Activated CD4-positive, alpha-beta T cell treated with anti-CD3 and anti-CD28 coated beads, Interleukin-2, amount 50 U/mL, for 48 hours (primary cell): ENCODE measurements around the gene ANKRD63.
A peak's percentile ranks its signal among the peaks of the same experiment; 100 is the strongest.

Source experiments
- DNase-seq, 2 experiments: peaks; one replicate each; pipeline ENCODE4 v3.0.0-alpha.2; 2020

ANKRD63 gene

GRCh38 chr15:40282869-40283614 is at the start of gene ANKRD63:
Gene ANKRD63, minus strand, starts transcription at chr15:40283064. Its CDS starts 478 bp downstream, at chr15:40282586.
- no peak for DNase-seq

GRCh38 chr15:40332113-40332781 is 49.4 kb upstream of the ANKRD63 start:
- no peak for DNase-seq

GRCh38 chr15:40331637-40332036 is 48.8 kb upstream of the ANKRD63 start:
- DNase-seq, result no peak

GRCh38 chr15:40331026-40331425 is 48.2 kb upstream of the ANKRD63 start:
- no peak for DNase-seq

GRCh38 chr15:40330368-40330836 is 47.5 kb upstream of the ANKRD63 start:
- DNase-seq, result no peak

GRCh38 chr15:40329804-40330203 is 46.9 kb upstream of the ANKRD63 start:
- no peak for DNase-seq

GRCh38 chr15:40328751-40329150 is 45.9 kb upstream of the ANKRD63 start:
- no peak for DNase-seq

- no peak for DNase-seq
These were observed 45.3 kb upstream of the ANKRD63 start for GRCh38 chr15:40328176-40328575.

GRCh38 chr15:40327457-40327856 is 44.6 kb upstream of the ANKRD63 start:
- DNase-seq, result no peak

- no peak for DNase-seq
These were observed 42.8 kb upstream of the ANKRD63 start for GRCh38 chr15:40325700-40326099.

GRCh38 chr15:40325188-40325587 is 42.3 kb upstream of the ANKRD63 start:
- no peak for DNase-seq

GRCh38 chr15:40323953-40324937 is 41.4 kb upstream of the ANKRD63 start:
- peak; percentile 29 to 37 for DNase-seq

- DNase-seq, result peak; percentile 81 to 87
These were observed 40.5 kb upstream of the ANKRD63 start, which contains the start of gene INAFM2 for GRCh38 chr15:40323239-40323952. Gene INAFM2, plus strand, starts transcription at chr15:40323692. Its CDS starts 364 bp downstream, at chr15:40324056.

GRCh38 chr15:40322531-40323238 is 39.8 kb upstream of the ANKRD63 start:
- DNase-seq, result no peak

- peak; percentile 33 to 61 for DNase-seq
These were observed 38.1 kb upstream of the ANKRD63 start for GRCh38 chr15:40320931-40321371.

- DNase-seq, result no peak
These were observed 37.5 kb upstream of the ANKRD63 start for GRCh38 chr15:40320409-40320808.

- DNase-seq, result no peak
These were observed 34.7 kb upstream of the ANKRD63 start for GRCh38 chr15:40317580-40317979.

- DNase-seq, result no peak
These were observed 34.1 kb upstream of the ANKRD63 start for GRCh38 chr15:40316931-40317330.

GRCh38 chr15:40314723-40315276 is 31.9 kb upstream of the ANKRD63 start:
- no peak for DNase-seq

GRCh38 chr15:40313531-40314398 is 30.9 kb upstream of the ANKRD63 start:
- no peak for DNase-seq
